ENCODE results near the gene GPHN. TPM values are rescaled to one million over a fixed set of nuclear protein-coding genes. Genes with fewer than 3 reads are reported as not detected.

Gene GPHN
- total RNA-seq, 1 donor, result 6.5 TPM

DNA sequence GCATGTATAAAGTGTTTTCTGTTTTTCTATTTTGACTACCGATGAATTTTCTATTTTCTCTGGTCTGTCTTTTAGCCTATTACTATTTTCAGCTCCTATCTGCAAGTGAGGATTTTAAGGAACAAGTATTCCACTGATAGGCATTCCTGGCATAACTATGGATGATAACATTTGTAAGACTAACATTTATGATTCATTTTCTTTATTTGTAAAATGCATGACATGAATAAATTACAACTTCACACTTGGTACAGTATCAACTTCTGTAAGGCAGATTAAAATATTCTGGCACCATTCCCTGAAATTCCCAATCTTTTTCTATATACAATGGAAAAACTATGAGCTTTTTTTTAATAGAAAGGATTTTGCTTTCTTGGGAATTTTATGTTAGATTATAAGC, 560.3 kb downstream of the GPHN start:
- no peak overlapping the region for H3K4me3 ChIP-seq (ENCODE audit: low read depth, low read length)
- DNase-seq (ENCODE audit: low read depth), result peak; percentile 57
- TF ChIP-seq CTCF (IDR thresholded peaks at IDR 0.05; ENCODE audit: insufficient read depth, low read length), result no peak

DNA sequence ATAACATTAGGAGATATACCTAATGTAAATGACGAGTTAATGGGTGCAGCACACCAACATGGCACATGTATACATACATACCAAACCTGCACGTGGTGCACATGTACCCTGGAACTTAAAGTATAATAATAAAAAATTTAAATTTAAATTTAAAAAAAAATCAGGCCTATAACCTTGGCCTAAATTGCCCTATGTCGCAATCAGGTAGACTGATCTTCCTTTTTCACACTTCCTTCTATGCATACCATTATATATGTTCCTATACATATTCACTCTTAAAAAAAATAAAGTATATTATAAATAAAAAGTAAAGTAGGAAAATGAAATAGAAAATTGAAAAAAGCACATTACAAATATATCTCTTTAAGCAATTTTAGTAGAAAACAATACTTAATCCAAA, 563.6 kb downstream of the GPHN start:
- H3K4me3 ChIP-seq (ENCODE audit: low read depth, low read length), result no peak overlapping the region
- DNase-seq (ENCODE audit: low read depth), result no peak
- no peak for TF ChIP-seq CTCF (IDR thresholded peaks at IDR 0.05; ENCODE audit: insufficient read depth, low read length)

DNA sequence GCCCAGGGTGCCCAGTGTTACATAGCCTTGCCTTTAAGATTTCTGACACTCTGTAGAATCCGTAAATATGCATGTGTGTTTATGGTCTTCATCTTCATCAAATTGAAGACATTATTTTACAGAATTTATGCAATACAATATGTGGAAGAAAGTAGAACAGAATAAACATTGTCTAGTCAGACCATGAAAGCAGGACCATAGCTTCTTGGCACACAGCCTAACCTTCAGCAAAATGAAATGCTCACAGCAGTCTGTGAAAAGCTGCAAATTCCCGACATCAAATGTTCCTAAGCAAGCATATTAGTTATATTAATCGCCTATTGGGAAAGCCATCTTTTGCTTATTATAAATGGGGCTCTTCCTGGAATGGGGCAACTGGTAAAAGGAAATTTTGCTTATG, 570.0 kb downstream of the GPHN start:
- H3K4me3 ChIP-seq (ENCODE audit: low read depth, low read length), result no peak overlapping the region
- no peak for TF ChIP-seq CTCF (IDR thresholded peaks at IDR 0.05; ENCODE audit: insufficient read depth, low read length)
- DNase-seq (ENCODE audit: low read depth), result no peak

- no peak for TF ChIP-seq CTCF (IDR thresholded peaks at IDR 0.05; ENCODE audit: insufficient read depth, low read length)
- H3K4me3 ChIP-seq (ENCODE audit: low read depth, low read length), result no peak overlapping the region
- DNase-seq (ENCODE audit: low read depth), result no peak
Measured at GRCh38 chr14:67079846-67080245, 571.9 kb downstream of the GPHN start.

- H3K4me3 ChIP-seq (ENCODE audit: low read depth, low read length), result no peak overlapping the region
- no peak for TF ChIP-seq CTCF (IDR thresholded peaks at IDR 0.05; ENCODE audit: insufficient read depth, low read length)
- DNase-seq (ENCODE audit: low read depth), result no peak
Measured at GRCh38 chr14:67108230-67108629, 600.3 kb downstream of the GPHN start.

DNA sequence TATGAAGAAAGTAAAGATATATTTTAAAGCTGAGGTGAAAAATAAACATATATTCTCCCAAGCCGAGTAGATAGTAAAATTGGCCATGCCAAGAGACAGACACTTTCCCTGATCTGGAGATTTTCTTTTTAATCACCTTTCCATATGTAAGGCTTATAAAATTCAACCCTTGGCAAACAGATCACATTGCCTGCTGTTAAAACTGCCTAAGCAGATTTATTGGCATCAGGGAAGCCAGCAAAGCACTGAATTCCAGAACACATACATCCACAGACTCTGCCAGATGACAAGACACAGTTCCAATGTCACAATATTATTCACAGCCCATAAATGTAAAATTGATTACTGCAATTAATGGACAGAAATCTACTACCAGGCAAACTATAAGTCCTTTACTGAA, 603.1 kb downstream of the GPHN start:
- no peak for TF ChIP-seq CTCF (IDR thresholded peaks at IDR 0.05; ENCODE audit: insufficient read depth, low read length)
- no peak overlapping the region for H3K4me3 ChIP-seq (ENCODE audit: low read depth, low read length)
- no peak for DNase-seq (ENCODE audit: low read depth)

DNA sequence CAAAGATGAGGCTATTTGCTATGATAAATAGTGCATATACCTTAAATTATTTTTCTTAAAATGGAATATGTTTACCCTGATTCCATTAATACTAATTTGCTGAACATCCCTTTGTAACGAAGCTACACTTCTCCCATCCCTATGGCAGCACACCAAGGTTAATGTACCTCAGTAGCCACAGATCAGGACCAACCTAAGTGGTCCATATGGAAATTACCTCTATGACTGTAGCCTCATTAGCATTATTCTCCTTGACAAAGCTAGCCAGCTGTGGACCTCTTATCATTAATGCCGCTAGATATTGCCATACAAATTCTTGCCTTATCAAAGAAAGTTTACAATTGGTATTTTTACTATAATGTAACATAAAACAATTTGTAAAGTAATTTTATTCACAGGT, 604.4 kb downstream of the GPHN start:
- no peak for TF ChIP-seq CTCF (IDR thresholded peaks at IDR 0.05; ENCODE audit: insufficient read depth, low read length)
- DNase-seq (ENCODE audit: low read depth), result no peak
- no peak overlapping the region for H3K4me3 ChIP-seq (ENCODE audit: low read depth, low read length)

Measured in fibroblast of the aortic adventitia (primary cell).